Measurements from ENCODE around the gene ACTR1A.

GRCh38 chr10:102527546-102527945, 25.0 kb upstream of the ACTR1A start:
- TF ChIP-seq, protein P1, sequence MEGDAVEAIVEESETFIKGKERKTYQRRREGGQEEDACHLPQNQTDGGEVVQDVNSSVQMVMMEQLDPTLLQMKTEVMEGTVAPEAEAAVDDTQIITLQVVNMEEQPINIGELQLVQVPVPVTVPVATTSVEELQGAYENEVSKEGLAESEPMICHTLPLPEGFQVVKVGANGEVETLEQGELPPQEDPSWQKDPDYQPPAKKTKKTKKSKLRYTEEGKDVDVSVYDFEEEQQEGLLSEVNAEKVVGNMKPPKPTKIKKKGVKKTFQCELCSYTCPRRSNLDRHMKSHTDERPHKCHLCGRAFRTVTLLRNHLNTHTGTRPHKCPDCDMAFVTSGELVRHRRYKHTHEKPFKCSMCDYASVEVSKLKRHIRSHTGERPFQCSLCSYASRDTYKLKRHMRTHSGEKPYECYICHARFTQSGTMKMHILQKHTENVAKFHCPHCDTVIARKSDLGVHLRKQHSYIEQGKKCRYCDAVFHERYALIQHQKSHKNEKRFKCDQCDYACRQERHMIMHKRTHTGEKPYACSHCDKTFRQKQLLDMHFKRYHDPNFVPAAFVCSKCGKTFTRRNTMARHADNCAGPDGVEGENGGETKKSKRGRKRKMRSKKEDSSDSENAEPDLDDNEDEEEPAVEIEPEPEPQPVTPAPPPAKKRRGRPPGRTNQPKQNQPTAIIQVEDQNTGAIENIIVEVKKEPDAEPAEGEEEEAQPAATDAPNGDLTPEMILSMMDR (IDR thresholded peaks at IDR 0.05; ENCODE audit: low read depth, low read length), result no peak
- TF ChIP-seq POLR2A (IDR thresholded peaks at IDR 0.05; ENCODE audit: extremely low read depth, insufficient read length), result no peak

Measured in NB4 (cell line).